A673 (cell line): ENCODE data around the gene KCNQ1. TPM values are rescaled to one million over a fixed set of nuclear protein-coding genes. Genes with fewer than 3 reads are reported as not detected.

Experiments used
- BruUV-seq: library from RNA; stranded (reverse); fragments of 400-500 nt; replicated peaks from 2 replicates; lab custom pipeline; 2021; lab: Mats Ljungman, UMichigan
- CTCF ChIA-PET: fragments of 300-600 bp; sonication (Branson Sonifier 250); formaldehyde crosslinking; loops from one replicate; lab custom pipeline; 2022; ENCODE audit warnings: antibody characterized with exemption; lab: Charles Lee
- POLR2A ChIA-PET: fragments of 300-600 bp; sonication (Branson Sonifier 250); formaldehyde crosslinking; loops from one replicate; lab custom pipeline; 2022; ENCODE audit warnings: antibody characterized with exemption; ENCODE audit not compliant: low non-redundant PET; lab: Charles Lee
- DNase-seq: peaks from one replicate; pipeline ENCODE4 v3.0.0-alpha.2; 2015; ENCODE audit warnings: low spot score
- H3K27ac ChIP-seq: fragments of 200-600 bp; sonication (generic); 2 replicates; pipeline ENCODE4 v1.5.1; 2016; ENCODE audit warnings: mixed run types, low read depth, mild to moderate bottlenecking, mixed read lengths, antibody characterized with exemption, low read length; ENCODE audit not compliant: poor library complexity, severe bottlenecking
- H3K27me3 ChIP-seq: fragments of 200-600 bp; sonication (generic); replicated peaks from 2 replicates; pipeline ENCODE4 v1.6.1; 2017; ENCODE audit warnings: mixed run types, low read depth, mild to moderate bottlenecking, mixed read lengths, antibody characterized with exemption, low read length; ENCODE audit not compliant: insufficient read depth, poor library complexity
- H3K36me3 ChIP-seq: fragments of 200-600 bp; sonication (generic); 2 replicates; pipeline ENCODE4 v1.6.1; 2016; ENCODE audit warnings: mixed run types, mild to moderate bottlenecking, mixed read lengths, antibody characterized with exemption, low read length; ENCODE audit not compliant: insufficient read depth, poor library complexity, severe bottlenecking
- H3K4me1 ChIP-seq: fragments of 200-600 bp; sonication (generic); 2 replicates; pipeline ENCODE4 v1.6.1; 2017; ENCODE audit warnings: mixed run types, mild to moderate bottlenecking, mixed read lengths, antibody characterized with exemption, low read length; ENCODE audit not compliant: insufficient read depth, poor library complexity, severe bottlenecking
- H3K4me3 ChIP-seq: fragments of 200-600 bp; sonication (generic); 2 replicates; pipeline ENCODE4 v1.5.1; 2016; ENCODE audit warnings: low read depth, mixed run types, mild to moderate bottlenecking, mixed read lengths, low read length; ENCODE audit not compliant: poor library complexity, severe bottlenecking
- H3K9me3 ChIP-seq: fragments of 200-600 bp; sonication (generic); 2 replicates; pipeline ENCODE4 v1.6.1; 2016; ENCODE audit warnings: mixed run types, low read depth, mild to moderate bottlenecking, mixed read lengths, antibody characterized with exemption, low read length; ENCODE audit not compliant: poor library complexity, severe bottlenecking
- EZH2 ChIP-seq: fragments of 200-600 bp; sonication (generic); IDR thresholded peaks from 2 replicates; pipeline ENCODE4 v1.6.1; 2017; ENCODE audit warnings: borderline replicate concordance, low read depth, mild to moderate bottlenecking, mixed read lengths, antibody characterized with exemption, low read length; ENCODE audit not compliant: poor library complexity, severe bottlenecking
- intact Hi-C: fragments of 100-400 bp; cut with micrococcal nuclease; formaldehyde crosslinking; loops from one replicate; pipeline ENCODE4 v1.10.0; 2022; ENCODE audit not compliant: unreplicated experiment
- total RNA-seq: library from RNA; stranded (reverse); gene quantifications from 2 replicates; pipeline ENCODE4 v1.2.3, GENCODE V29; 2021
- TF ChIP-seq, protein P1 (sequence below): fragments of 300-800, 200-600 bp; sonication (generic); conservative IDR thresholded peaks from 2 replicates; pipeline ENCODE4 v1.5.1; 2017; ENCODE audit warnings: low read depth, mild to moderate bottlenecking, antibody characterized with exemption, low read length, moderate library complexity, mixed read lengths

KCNQ1 gene
- total RNA-seq, 1 experiment from 2014 or later, result not detected

DNA sequence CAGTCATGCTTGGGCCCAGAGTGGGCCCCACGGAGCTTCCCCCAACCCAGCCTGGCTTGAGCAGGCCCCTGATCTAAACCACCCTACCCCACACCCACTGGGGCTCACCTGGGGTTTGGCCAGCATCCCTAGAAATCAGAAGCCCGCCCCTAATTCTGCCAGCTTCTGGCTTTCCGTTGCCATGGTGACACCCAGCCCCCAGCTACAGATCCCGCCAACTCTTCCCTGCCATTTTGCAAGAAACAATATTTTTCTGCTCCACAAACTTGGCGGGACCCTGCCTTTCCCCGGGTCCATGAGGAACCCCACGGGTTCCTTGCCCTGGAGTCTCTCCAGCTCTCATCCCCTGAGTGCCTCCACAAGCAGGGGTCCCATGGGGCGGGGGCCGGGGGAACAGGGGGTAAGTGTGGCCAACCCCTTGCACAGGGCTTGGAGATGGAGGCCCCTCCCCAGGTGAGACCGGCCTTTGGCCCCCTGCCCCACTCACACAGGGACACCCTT lies 350.7 kb downstream of the KCNQ1 start:
- no TSS peak for BruUV-seq
- Histone ChIP-seq H3K4me1 (no peaks in the 10 kb centered on the region), H3K4me3 (no peak overlapping the region), H3K27me3 (peaks cover 4% of the 10 kb centered on the region), H3K27ac (no peak overlapping the region), H3K9me3 (no peaks in the 10 kb centered on the region), H3K36me3 (no peaks in the 10 kb centered on the region)
- ChIA-PET POLR2A (interaction anchor here (0.6 kb wide), 1 partner anchor 73 kb away, joined by 5 read pairs; no protein-coding TSS in a partner anchor), CTCF (no interaction called here)
- DNase-seq, result no peak
- TF ChIP-seq, protein P1, sequence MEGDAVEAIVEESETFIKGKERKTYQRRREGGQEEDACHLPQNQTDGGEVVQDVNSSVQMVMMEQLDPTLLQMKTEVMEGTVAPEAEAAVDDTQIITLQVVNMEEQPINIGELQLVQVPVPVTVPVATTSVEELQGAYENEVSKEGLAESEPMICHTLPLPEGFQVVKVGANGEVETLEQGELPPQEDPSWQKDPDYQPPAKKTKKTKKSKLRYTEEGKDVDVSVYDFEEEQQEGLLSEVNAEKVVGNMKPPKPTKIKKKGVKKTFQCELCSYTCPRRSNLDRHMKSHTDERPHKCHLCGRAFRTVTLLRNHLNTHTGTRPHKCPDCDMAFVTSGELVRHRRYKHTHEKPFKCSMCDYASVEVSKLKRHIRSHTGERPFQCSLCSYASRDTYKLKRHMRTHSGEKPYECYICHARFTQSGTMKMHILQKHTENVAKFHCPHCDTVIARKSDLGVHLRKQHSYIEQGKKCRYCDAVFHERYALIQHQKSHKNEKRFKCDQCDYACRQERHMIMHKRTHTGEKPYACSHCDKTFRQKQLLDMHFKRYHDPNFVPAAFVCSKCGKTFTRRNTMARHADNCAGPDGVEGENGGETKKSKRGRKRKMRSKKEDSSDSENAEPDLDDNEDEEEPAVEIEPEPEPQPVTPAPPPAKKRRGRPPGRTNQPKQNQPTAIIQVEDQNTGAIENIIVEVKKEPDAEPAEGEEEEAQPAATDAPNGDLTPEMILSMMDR, result no peak
- TF ChIP-seq EZH2, result no peak
- intact Hi-C loops, result no loop called here

DNA sequence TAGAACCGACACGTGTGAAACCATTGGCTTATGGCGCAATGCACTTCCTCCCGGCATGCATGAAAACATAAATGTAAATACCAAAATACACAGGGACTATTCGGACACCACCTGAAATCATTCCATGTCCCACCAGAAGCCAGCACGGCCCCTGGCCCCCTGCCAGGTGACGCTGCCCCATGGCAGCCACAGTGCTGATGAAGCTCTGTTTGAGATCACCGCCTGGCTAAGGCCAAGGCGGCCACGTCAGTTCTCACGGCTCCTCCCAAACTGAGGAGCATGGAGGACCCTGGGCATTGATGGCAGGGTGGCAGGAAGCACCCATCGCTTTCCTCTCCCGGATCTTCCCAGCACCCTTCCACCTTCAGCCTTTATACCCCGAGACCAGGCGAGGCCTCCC lies 351.3 kb downstream of the KCNQ1 start:
- BruUV-seq, result no TSS peak
- no peak for TF ChIP-seq EZH2
- TF ChIP-seq, protein P1, result no peak
- H3K27ac ChIP-seq, result no peak overlapping the region
- intact Hi-C loops, result no loop called here
- DNase-seq, result no peak
- CTCF ChIA-PET, result no interaction called here
- H3K4me3 ChIP-seq, result no peak overlapping the region
- peaks cover 4% of the 10 kb centered on the region for H3K27me3 ChIP-seq
- H3K4me1 ChIP-seq, result no peaks in the 10 kb centered on the region
- no peaks in the 10 kb centered on the region for H3K36me3 ChIP-seq
- no peaks in the 10 kb centered on the region for H3K9me3 ChIP-seq
- POLR2A ChIA-PET, result no interaction called here

DNA sequence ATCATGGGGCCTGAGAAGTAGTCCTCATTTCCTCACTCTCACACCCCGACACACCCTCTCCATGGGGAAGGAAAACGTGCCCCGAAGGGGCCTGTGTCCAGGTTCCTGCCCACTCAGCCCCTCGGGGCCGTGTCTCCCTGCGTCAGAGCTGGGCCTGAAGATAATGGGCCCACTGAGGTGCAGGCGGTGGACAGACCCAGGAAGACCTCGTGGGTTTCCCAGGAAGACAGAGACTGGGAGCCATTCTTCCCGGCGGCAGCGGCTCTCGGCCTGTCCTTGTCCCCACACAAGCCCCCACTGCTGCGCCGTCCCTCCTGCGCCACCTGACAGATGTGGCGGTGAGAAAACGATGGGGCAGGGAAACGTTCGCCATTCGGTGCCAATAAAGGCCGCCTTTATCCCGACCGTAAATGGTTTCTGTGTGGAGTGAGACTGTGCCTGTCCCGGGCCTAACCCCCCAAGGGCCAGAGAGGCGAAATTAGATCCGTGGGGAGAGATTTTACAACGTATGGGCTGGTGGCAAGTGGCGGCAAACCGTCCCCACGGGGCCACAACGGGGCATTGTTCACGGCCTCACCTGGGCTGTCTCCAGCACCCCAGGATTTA lies 351.8 kb downstream of the KCNQ1 start:
- no peaks in the 10 kb centered on the region for H3K4me1 ChIP-seq
- no peak for DNase-seq
- ChIA-PET CTCF (no interaction called here), POLR2A (no interaction called here)
- no peak overlapping the region for H3K4me3 ChIP-seq
- no peaks in the 10 kb centered on the region for H3K9me3 ChIP-seq
- no TSS peak for BruUV-seq
- no peaks in the 10 kb centered on the region for H3K36me3 ChIP-seq
- H3K27ac ChIP-seq, result no peak overlapping the region
- no peak for TF ChIP-seq EZH2
- TF ChIP-seq, protein P1, result no peak
- peaks cover 4% of the 10 kb centered on the region for H3K27me3 ChIP-seq
- intact Hi-C loops, result no loop called here
